Stimulated activated CD8-positive, alpha-beta memory T cell treated with anti-CD3 and anti-CD28 coated beads, Interleukin-7, amount 100 ng/mL, for 4 hours (primary cell): Measurements from ENCODE around the gene LMNA.
"Not testable (repeated sequence)": the region's sequence is repeated elsewhere in the genome, so short reads cannot be mapped to it uniquely, and the experiment has no call there.

Experiments used
- DNase-seq, 2 donors: peaks; one replicate each; pipeline ENCODE4 v3.0.0-alpha.2; 2020; ENCODE audit warnings: low read depth in 2 of 2

LMNA gene

GRCh38 chr1:156114101-156114918 is at the start of gene LMNA:
LMNA (plus strand) TSS chr1:156114711; CDS start chr1:156114919, 208 bp downstream.
- DNase-seq: peak; percentile 81

- DNase-seq: no peak
Observed at GRCh38 chr1:156065212-156065611, 49.3 kb upstream of the LMNA start.

- DNase-seq: no peak
Observed at GRCh38 chr1:156065871-156066270, 48.6 kb upstream of the LMNA start.

- DNase-seq: no peak
Observed at GRCh38 chr1:156067262-156067661, 47.2 kb upstream of the LMNA start.

- DNase-seq: no peak
Observed at GRCh38 chr1:156069490-156070455, 44.7 kb upstream of the LMNA start.

GRCh38 chr1:156070548-156070947 is 44.0 kb upstream of the LMNA start:
- no peak for DNase-seq

GRCh38 chr1:156071332-156071816 is 43.1 kb upstream of the LMNA start:
- DNase-seq: not testable (repeated sequence)

GRCh38 chr1:156072251-156072650 is 42.3 kb upstream of the LMNA start:
- DNase-seq: no peak

GRCh38 chr1:156073110-156073687 is 41.3 kb upstream of the LMNA start:
- no peak for DNase-seq

GRCh38 chr1:156073740-156074139 is 40.8 kb upstream of the LMNA start:
- no peak for DNase-seq

GRCh38 chr1:156074661-156075060 is 39.9 kb upstream of the LMNA start:
- DNase-seq: no peak

- no peak for DNase-seq
Observed at GRCh38 chr1:156075162-156075561, 39.3 kb upstream of the LMNA start.

GRCh38 chr1:156075775-156076204 is 38.7 kb upstream of the LMNA start:
- DNase-seq: no peak

GRCh38 chr1:156076609-156077429 is 37.7 kb upstream of the LMNA start:
- DNase-seq: no peak

- no peak for DNase-seq
Observed at GRCh38 chr1:156077430-156077760, 37.1 kb upstream of the LMNA start.

- DNase-seq: no peak
Observed at GRCh38 chr1:156078728-156079127, 35.8 kb upstream of the LMNA start.

- DNase-seq: no peak
Observed at GRCh38 chr1:156079762-156080161, 34.7 kb upstream of the LMNA start.

GRCh38 chr1:156080241-156080862 is 34.2 kb upstream of the LMNA start:
- DNase-seq: no peak

GRCh38 chr1:156080863-156081179 is 33.7 kb upstream of the LMNA start:
- DNase-seq: no peak

- peak in 1 of 2 donors; percentile 24 for DNase-seq
Observed at GRCh38 chr1:156081180-156081916, 33.2 kb upstream of the LMNA start.
